HG03457 (cell line): ENCODE data around the gene FAM120B.
"Not testable (repeated sequence)": the region's sequence is repeated elsewhere in the genome, so short reads cannot be mapped to it uniquely, and the experiment has no call there.

ENCODE experiments used
- ATAC-seq: cut with Tn5 transposase; IDR thresholded peaks from one replicate; pipeline ENCODE4 v1.9.1; 2021; ENCODE audit warnings: moderate number of reproducible peaks; ENCODE audit not compliant: unreplicated experiment

The FAM120B gene

DNA sequence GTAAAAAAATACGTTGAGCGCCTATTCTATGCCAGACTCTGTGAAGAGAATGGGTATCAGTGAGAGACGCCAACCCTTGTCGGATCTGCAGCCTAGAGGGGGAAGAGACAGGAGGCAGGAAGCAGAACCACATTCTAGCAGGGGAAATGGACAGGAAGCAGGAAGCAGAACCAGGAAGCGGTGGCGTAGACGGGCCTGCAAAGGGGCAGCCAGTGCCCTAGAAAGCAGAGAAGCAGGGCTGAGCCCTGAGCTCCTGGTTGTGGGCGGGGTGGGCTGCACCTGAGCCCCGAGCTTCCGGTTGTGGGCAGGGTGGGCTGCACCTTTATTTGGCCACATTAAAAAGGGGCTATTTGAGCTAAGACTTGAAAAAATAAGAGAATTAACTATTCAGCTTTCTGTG lies 71.9 kb downstream of the FAM120B start:
- ATAC-seq: no peak

DNA sequence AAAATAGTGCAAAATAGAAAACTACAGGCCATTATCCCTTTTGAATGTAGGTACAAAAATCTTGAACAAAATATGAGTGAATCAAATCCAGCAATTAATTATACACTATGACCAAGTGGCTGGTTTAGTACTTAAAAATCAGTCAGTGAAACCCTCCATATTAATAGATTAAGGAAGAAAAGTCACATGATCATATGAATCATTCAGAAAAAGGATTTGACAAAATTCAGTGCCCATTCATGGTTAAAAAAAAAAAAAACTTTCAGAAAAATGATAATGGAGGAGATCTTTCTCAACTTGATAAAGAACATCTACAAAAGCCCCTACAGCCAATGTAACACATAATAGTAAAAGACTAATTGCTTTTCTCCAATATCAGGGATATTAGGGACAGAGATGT lies 75.0 kb downstream of the FAM120B start:
- ATAC-seq: no peak

DNA sequence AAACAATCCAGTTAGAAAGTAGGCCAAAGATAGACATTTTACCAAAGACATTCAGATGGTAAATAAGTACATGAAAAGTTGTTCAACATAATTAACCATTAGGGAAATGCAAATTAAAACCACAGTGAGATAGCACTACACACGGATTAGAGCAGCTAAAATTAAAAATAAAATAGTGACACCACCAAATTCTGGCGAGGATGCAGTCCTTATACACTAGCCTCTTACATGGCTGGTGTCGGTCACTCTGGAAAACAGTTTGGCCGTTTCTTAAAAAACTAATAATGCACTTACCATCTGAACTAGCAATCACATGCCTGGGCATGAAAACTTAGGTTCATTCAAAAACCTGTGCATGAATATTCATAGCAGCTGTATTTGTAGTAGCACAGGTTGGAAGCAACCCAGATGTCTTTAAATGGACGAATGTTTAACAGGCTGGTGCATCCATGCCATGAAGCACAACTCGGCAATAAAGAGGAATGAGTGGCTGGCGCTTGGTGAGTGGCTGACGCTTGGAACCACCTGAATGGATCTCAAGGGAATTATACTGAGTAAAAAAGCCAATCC lies 77.0 kb downstream of the FAM120B start:
- ATAC-seq: no peak

DNA sequence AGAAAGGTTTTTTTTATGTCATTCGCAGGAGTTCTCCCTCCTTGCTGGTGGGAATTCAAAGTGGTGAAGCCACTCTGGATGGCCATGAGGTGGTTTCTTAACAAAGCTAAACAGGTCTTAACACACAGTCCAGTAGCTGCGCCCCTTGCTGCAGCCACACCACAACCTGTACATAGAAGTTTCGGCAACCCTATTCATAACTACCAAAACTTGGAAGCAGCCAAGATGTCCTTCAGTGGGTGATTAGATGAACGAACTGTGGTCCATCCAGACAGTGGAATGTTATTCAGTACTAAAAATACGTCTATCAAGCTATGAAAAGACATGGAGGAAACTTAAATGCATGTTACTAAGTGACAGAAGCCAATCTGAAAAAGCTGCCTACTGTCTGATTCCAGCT lies 78.9 kb downstream of the FAM120B start:
- no peak for ATAC-seq

DNA sequence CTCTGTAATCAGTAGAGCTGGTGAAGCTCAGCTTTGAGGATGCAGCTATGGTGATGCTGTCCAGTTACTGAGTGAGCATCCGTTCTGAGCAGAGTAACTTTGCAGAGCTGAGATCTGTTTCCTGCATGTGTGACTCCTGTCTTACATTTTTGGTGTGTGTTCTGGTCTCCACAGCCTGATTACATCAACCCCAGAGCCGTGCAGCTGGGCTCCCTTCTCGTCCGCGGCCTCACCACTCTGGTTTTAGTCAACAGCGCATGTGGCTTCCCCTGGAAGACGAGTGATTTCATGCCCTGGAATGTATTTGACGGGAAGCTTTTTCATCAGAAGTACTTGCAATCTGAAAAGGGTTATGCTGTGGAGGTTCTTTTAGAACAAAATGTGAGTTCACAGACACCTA lies 81.6 kb downstream of the FAM120B start:
- ATAC-seq: no peak

DNA sequence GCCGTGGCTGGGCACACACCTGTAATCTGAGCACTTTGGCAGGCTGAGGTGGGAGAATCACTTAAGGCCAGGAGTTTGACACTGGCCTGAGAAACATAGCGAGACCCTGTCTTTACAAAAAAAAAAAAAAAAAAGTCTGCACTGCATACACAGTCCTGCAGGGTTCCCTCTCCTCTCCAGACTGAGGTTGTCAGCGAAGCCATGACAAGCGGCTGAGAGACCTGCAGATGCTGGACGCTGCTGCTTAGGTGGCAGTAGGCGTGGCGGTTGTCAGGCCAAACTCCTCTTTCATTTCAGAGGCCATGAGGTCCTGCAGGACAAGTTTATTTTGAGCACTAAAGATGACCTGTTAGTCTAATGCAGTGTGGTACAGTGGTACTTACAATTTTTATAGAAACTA lies 86.5 kb downstream of the FAM120B start:
- no peak for ATAC-seq

DNA sequence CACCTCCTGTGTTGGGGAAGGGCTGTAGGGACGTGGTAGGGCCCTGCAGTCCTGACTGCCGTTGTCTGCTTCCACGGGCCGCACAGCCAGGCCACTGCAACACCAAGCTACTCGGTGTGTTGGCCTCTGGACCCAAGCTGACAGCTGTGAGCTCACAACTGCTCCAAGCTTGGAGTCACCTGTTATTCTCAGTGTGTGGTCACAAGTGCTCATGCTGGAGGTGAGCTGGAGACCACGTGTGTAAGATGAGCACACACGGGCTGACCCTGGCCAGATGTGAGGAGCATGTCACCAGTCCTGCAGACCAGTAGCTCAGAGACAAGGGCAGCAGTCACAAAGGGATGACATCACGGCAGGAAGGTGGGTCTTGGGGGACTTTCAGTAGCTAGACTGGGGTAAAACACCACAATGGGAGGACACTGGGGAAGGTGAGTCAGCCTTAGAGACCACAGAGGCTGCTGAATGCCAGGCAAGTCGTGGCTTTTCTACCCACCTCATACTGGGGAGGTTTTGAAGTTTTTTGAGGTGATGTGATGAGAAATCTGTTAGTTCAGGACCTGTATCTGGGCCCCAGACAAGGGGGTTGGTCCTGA lies 87.3 kb downstream of the FAM120B start:
- no peak for ATAC-seq

DNA sequence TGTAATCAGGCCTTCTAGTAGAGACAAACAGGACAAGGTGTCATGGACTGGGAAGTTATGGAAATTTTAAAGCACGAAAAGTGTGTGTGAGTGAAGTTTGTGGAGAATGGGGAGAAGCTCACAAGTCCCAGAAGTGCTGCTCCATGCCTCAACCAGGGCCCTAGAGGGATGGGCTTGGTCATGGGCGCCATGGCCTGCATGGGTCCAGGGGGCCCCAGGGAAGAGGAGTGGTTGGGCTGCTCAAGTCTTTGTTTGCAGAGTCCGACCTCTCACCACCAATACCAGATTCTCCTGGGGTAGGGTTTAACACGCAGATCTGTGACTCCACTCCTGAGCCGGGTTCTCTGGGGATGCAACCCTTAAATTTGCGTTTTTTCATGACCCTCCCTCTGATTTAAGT lies 88.4 kb downstream of the FAM120B start:
- ATAC-seq: no peak

DNA sequence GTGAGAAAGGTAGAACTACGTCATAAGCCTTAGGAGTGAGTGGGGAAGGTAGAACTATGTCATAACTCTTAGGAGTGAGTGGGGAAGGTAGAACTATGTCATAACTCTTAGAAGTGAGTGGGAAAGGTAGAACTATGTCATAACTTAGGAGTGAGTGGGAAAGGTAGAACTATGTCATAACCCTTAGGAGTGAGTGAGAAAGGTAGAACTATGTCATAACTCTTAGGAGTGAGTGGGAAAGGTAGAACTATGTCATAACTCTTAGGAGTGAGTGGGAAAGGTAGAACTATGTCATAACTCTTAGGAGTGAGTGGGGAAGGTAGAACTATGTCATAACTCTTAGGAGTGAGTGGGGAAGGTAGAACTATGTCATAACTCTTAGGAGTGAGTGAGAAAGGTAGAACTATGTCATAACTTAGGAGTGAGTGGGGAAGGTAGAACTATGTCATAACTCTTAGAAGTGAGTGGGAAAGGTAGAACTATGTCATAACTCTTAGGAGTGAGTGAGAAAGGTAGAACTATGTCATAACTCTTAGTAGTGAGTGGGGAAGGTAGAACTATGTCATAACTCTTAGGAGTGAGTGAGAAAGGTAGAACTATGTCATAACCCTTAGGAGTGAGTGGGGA lies 92.3 kb downstream of the FAM120B start:
- not testable (repeated sequence) for ATAC-seq

DNA sequence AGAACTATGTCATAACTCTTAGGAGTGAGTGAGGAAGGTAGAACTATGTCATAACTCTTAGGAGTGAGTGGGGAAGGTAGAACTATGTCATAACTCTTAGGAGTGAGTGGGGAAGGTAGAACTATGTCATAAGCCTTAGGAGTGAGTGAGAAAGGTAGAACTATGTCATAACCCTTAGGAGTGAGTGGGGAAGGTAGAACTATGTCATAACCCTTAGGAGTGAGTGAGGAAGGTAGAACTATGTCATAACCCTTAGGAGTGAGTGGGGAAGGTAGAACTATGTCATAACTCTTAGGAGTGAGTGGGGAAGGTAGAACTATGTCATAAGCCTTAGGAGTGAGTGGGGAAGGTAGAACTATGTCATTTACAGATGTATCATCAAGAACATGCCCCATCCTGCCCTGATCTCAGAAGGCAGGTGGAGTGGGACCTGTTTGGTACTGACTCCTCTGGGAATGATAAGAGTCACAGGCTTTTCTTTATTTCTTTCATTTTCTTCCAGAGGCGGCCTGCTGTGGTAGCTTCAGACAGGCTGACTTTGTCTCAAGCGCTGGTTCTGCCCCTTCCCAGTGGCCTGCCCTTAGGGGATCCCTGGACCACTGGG lies 93.5 kb downstream of the FAM120B start:
- ATAC-seq: not testable (repeated sequence)

DNA sequence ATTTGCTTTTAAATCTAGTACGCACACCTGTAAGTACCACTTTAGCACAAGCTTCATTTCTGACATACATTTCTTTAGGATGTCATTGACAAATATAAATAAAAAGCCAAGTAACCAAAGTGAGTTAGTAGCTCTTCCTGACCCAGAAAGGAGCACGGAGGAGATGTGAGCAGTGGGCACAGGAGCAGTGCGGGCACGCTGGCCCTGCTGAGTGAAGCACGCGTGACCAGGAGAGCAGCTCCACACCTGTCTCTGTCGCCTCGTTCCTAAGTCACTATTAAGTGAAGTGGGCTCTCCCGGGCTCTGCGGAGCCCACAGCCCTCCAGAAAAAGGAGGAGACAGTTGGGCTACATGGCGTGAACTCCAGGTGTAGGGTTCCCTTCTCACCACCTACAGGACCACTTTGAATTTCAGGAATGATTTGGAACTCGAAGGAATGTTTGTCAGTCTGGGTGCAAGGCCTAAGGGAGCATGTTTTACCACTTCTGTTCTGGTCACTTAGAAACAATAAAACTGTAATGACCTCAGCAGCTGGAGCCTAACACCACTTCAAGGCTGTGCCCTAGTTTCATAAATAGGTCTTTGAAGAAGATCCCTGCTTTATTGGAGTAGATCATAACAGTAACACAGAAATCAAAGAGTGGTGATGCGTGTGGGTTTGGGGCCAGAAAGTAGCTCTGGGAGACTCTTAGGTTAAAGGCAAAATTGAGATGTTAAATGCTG lies 95.9 kb downstream of the FAM120B start:
- ATAC-seq: no peak

DNA sequence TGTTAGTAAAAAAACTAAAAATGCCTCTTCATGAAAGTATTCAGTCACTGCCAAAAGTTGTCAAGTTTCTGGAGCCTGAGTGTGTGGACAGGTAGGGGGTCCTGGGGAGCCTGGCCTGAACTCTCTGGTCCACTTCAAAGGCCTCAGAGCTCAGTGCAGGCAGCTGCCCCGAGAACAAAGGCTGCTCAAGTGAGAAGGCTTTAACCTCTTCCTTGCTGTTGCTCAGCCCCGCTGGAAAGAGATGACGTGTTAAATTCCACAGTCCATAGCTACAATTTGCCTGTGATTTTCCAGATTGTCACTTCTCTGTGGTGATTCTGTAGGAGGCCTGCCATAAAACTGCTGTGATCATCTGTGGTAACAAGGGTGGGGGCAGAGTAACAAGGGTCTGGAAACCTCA lies 96.9 kb downstream of the FAM120B start:
- ATAC-seq: no peak

DNA sequence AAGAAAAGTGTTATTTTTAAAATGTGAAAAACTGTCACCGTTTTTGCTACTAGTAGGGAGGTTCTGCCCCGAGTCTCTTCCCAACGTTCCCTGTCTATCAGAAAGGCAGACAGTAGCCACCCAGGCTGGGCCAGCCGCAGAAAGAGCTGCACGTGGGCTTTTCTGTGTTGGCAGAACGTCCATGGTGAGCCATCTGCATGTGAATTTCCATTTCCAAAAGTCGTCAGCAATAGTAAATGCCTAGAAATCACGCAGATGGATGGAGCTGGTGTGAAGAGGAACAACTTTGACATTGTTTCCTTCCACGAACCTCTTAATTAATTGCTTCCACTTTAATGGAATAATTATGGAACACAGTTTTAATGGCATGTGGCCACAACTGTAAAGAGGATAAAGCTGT lies 97.5 kb downstream of the FAM120B start:
- ATAC-seq: no peak

DNA sequence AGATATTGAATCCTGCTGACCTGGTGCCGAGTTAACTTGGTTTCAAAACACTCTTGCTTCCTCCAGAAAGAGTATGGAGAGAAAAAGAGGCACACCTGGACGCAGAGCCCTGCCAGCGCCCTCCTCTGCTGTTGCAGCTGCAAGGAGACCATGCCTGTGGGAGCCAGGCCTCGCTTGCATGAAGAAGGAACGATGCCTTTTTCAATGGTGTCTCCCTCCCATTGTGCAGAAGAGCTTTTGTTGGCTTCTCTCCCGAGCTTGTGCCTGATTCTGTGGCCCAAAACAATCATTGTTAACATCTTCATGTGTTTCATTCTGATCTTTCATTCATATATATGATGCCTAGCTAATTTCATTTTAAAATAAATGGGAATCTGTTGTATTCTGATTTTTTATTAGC lies 98.1 kb downstream of the FAM120B start:
- ATAC-seq: no peak

DNA sequence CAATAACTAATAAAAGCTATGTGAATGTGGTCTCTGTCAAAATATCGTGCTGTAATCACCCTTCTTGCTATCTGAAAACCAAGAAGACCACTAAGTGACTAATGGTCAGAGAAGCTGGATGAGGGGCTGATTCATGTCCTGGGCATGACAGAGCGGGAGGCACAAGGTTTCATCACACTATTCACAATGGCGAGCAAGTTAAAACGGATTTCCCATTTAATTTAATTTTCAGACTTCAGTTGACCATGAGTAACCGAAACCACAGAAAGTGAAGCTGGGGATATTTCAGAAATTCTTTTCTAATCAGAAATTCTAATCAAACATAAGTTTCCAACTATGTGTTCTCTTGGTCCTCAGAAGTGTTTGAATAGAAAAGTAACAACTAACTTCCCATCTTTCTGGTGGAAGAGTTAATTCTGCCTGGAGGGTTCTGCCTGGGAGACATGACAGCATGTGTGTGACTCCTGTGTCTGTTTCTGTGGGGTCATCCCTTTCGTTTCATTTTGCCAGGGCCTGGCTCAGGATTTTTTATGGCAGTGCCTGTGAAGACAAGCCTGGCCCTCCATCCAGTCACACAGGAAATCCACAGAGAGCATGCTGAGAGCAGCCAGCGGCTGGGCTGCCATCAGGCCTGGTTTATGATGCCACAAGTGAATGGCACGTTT lies 98.9 kb downstream of the FAM120B start:
- no peak for ATAC-seq

DNA sequence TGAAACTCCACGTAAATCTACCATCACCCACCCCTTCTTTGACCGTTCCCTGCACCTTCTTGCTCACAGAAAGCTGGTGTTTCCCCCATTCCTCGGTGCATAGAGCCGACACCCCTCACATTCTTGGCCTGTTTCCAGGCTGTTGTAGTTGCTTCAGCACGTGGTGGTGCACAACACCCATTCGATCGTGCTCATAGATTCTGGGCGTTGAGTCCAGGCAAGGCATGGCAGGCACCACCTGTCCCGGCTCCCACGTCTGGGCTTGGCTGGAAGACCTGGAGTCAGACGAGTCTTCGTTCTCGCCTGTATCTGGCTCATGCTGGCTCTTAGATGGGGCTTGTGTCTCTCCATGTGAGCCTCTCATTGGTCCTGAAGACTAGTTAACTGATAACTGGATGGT lies 100.6 kb downstream of the FAM120B start:
- ATAC-seq: no peak

DNA sequence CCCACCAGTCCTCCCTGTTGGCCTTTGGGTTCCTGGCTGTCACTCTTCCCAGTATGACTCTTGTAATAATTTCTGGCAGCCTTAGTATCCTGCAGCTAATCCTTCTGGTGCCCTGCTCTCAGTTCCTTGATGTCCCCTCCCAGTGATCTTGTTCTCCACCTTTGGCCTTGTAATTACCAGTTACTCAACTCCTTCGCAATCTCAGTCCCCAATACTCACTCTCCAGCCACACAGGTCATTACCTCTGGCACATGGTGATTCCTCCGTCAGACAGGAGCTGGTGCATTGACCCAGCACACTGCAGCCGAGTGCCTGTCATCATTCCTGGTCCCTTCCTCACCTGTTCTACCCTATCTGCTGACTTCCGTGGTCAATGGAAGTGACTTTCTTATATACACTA lies 101.4 kb downstream of the FAM120B start:
- no peak for ATAC-seq

DNA sequence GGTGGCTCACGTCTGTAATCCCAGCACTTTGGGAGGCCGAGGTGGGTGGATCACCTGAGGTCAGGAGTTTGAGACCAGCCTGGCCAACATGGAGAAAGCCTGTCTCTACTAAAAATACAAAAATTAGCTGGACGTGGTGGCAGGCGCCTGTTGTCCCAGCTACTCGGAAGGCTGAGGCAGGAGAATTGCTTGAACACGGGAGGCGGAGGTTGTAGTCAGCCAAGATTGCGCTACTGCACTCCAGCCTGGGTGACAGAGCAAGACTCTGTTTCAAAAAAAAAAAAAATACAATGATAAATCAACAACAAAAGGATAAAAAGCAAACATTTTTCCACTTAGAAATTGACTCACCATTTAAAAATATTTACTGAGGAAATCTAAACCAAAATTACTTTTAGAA lies 103.2 kb downstream of the FAM120B start:
- not testable (repeated sequence) for ATAC-seq

DNA sequence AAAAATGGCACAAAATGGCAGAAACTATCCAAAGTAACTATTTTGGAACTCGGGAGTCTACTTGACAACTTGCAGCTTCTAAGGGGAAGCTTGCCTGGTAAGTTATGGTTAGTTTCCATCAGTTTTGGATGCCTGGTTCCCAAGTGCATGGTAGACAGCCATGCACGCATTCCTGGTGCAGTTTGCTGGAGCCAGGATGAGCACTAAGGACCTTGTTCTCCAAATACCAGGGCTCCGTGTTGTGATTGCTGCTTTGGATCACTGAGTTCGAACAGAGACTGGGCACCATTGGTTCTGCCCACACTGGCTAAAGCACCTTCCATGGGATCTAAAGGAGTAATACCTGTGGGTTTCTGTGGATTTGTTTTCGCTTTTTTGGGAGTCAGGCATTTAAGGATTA lies 103.7 kb downstream of the FAM120B start:
- no peak for ATAC-seq

DNA sequence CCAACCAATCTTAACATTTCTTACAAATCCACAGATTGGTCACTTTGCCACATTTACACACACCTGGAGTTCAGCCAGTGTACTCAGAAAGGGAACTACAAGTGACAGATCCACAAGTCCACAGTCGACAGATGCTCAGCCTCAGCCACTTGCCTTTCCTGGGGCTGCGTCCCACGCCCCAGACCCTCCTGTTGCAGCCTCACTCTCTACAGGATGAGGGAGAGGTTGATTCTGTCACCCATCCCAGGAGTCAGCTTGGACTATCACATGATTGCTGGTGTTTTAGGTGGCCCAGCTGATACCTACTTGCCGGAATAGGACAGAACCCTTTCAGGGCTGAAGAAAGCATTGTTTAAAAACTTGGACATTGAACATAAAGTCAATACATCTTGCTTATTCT lies 108.8 kb downstream of the FAM120B start:
- no peak for ATAC-seq

DNA sequence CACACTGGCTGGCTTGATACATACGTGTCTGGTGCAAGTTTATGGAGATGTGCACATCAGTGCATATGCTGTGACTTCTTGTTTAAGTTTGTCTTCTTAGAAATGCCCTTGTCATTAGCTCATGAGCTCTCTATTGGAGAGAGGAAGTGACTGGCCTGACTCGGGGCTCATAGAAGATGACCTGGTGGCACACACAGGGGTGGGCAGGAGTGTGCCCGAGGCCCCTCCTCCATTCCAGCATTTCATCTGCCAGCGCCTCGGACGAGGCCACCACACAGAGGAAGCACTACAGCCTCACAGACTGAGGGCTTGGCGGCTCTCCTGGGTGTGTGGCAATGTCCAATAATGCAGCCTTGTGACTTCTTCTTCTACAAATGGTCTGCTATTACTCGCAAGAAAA lies 109.7 kb downstream of the FAM120B start:
- ATAC-seq: no peak
